GM12878 (cell line): ENCODE data around the gene ZNF800. TPM values are rescaled to one million over a fixed set of nuclear protein-coding genes. Genes with fewer than 3 reads are reported as not detected.
A peak's percentile ranks its signal among the peaks of the same experiment; 100 is the strongest.

ENCODE experiments used
- ATAC-seq: fragments of 200-7000 bp; cut with Tn5 transposase; 3 replicates; pipeline ENCODE4 v1.9.1; 2020; ENCODE audit warnings: mild to moderate bottlenecking, moderate library complexity
- BruUV-seq: library from RNA; stranded (reverse); fragments of 400-500 nt; replicated peaks from 2 replicates; lab custom pipeline; 2021; lab: Mats Ljungman, UMichigan
- CTCF ChIA-PET: fragments of 300-600 bp; sonication (Branson Sonifier 250); formaldehyde crosslinking; extraction: SDS; loops from one replicate; lab custom pipeline; 2021; ENCODE audit warnings: inconsistent platforms; lab: Yijun Ruan, JAX
- POLR2A ChIA-PET: fragments of 350-600 bp; formaldehyde crosslinking; extraction: SDS; loops from one replicate; lab custom pipeline; 2021; ENCODE audit warnings: inconsistent platforms; lab: Charles Lee
- RAD21 ChIA-PET: fragments of 300-600 bp; sonication (Branson Sonifier 250); formaldehyde crosslinking; loops from one replicate; lab custom pipeline; 2023; ENCODE audit warnings: antibody characterized with exemption; ENCODE audit not compliant: unreplicated experiment; lab: Charles Lee
- SMC1A ChIA-PET: fragments of 300-600 bp; sonication (Branson Sonifier 250); formaldehyde crosslinking; loops from one replicate; lab custom pipeline; 2023; ENCODE audit not compliant: unreplicated experiment, uncharacterized antibody; lab: Charles Lee
- DNase-seq: peaks from one replicate; pipeline ENCODE4 v3.0.0-alpha.2; 2011; ENCODE audit warnings: low read depth, low spot score
- FAIRE-seq: peaks from 3 replicates; lab custom pipeline; 2011; peaks lifted over from hg19 to GRCh38; lab: Jason Lieb, UNC
- H2AFZ ChIP-seq: 2 replicates; pipeline ENCODE4 v1.6.0; 2011; ENCODE audit warnings: low read depth, low read length, control low read depth; ENCODE audit not compliant: control insufficient read depth
- H3K27ac ChIP-seq: 2 replicates; pipeline ENCODE4 v1.5.1; 2011; ENCODE audit warnings: control low read depth; ENCODE audit not compliant: control insufficient read depth, insufficient read depth
- H3K27me3 ChIP-seq, 2 experiments: replicated peaks in 1 of 2; 2 replicates each; pipeline versions ENCODE4 v1.6.0 to v1.6.1; 2011; ENCODE audit warnings: low read length in 1 of 2; ENCODE audit not compliant: control insufficient read depth in 2 of 2, insufficient read depth in 2 of 2
- H3K36me3 ChIP-seq, 2 experiments: 2 replicates each; pipeline ENCODE4 v1.5.1; 2011; ENCODE audit warnings: low read length in 1 of 2; ENCODE audit not compliant: control insufficient read depth in 2 of 2, insufficient read depth in 2 of 2
- H3K4me1 ChIP-seq: 2 replicates; pipeline ENCODE4 v1.6.1; 2011; ENCODE audit warnings: mild to moderate bottlenecking, low read length, moderate library complexity, mixed read lengths; ENCODE audit not compliant: control insufficient read depth, insufficient read depth
- H3K4me2 ChIP-seq: 2 replicates; pipeline ENCODE4 v1.6.0; 2011; ENCODE audit warnings: control low read depth; ENCODE audit not compliant: control insufficient read depth, insufficient read depth
- H3K4me3 ChIP-seq: fragments of 200-600 bp; sonication (generic); 2 replicates; pipeline ENCODE4 v1.5.1; 2016
- H3K79me2 ChIP-seq: 2 replicates; pipeline ENCODE4 v1.6.0; 2011; ENCODE audit warnings: low read length; ENCODE audit not compliant: control insufficient read depth, insufficient read depth
- H3K9ac ChIP-seq: 2 replicates; pipeline ENCODE4 v1.8.0; 2011; ENCODE audit warnings: low read length, control low read depth, mixed read lengths; ENCODE audit not compliant: control insufficient read depth, insufficient read depth
- H3K9me3 ChIP-seq: replicated peaks from 3 replicates; pipeline ENCODE4 v1.5.1; 2011; ENCODE audit warnings: mild to moderate bottlenecking, low read length; ENCODE audit not compliant: control insufficient read depth, insufficient read depth
- H4K20me1 ChIP-seq: 2 replicates; pipeline ENCODE4 v1.6.0; 2011; ENCODE audit not compliant: control insufficient read depth, insufficient read depth
- BCLAF1 ChIP-seq: fragments of 450-650 bp; IDR thresholded peaks from 2 replicates; pipeline ENCODE4 v1.6.1; 2017; ENCODE audit warnings: antibody characterized with exemption, mild to moderate bottlenecking, moderate library complexity
- HDGF ChIP-seq: fragments of 450-650 bp; IDR thresholded peaks from 2 replicates; pipeline ENCODE4 v1.6.1; 2016; ENCODE audit warnings: antibody characterized with exemption
- MEF2A ChIP-seq: IDR thresholded peaks from 2 replicates; pipeline ENCODE4 v1.6.1; 2011; ENCODE audit warnings: low read depth, mild to moderate bottlenecking, low read length, moderate library complexity; ENCODE audit not compliant: insufficient read depth
- PAX8 ChIP-seq: fragments of 450-650 bp; IDR thresholded peaks from 2 replicates; pipeline ENCODE4 v1.6.1; 2017; ENCODE audit warnings: mild to moderate bottlenecking, moderate library complexity
- RAD51 ChIP-seq: fragments of 450-650 bp; IDR thresholded peaks from 2 replicates; pipeline ENCODE4 v1.6.1; 2016; ENCODE audit warnings: moderate library complexity, mild to moderate bottlenecking, inconsistent platforms
- SREBF2 ChIP-seq: IDR thresholded peaks from 2 replicates; pipeline ENCODE4 v1.6.1; 2012; ENCODE audit warnings: mild to moderate bottlenecking, low read length
- YBX1 ChIP-seq: fragments of 450-650 bp; IDR thresholded peaks from 2 replicates; pipeline ENCODE4 v1.6.1; 2016; ENCODE audit warnings: antibody characterized with exemption
- ZNF274 ChIP-seq: IDR thresholded peaks from one replicate; pipeline ENCODE4 v1.8.0; 2011; ENCODE audit not compliant: insufficient read length, insufficient read depth
- WGBS: methylation state at CpG from one replicate; pipeline ENCODE4 v1.1.6; 2016; ENCODE audit warnings: low lambda C conversion rate; ENCODE audit not compliant: insufficient replicate concordance, insufficient coverage; ENCODE audit errors: missing lambda C conversion rate; 5-methylcytosine and 5-hydroxymethylcytosine counted together
- in situ Hi-C: fragments of 300-500 bp; cut with MboI; formaldehyde crosslinking; loops from 9 replicates; pipeline ENCODE4 v1.14.3; 2018; ENCODE audit warnings: mixed read lengths
- intact Hi-C: fragments of 100-400 bp; cut with micrococcal nuclease; formaldehyde crosslinking; loops from one replicate; pipeline ENCODE4 v1.14.2; 2022; ENCODE audit not compliant: unreplicated experiment
- polyA plus RNA-seq, 11 experiments: library from polyadenylated mRNA; depleted of rRNA in 4 of 11; unstranded in 6 of 11; stranded (reverse) in 5 of 11; fragments of >200 nt; fragmentation: Nextera tagmentation in 4 of 11; fragmentation: Illumina TruSeq in 1 of 11; extraction: Ambion mirVana in 4 of 11; extraction: Trizol in 1 of 11; gene quantifications; 1 replicate in 1 of 11; 2 replicates in 10 of 11; pipeline versions ENCODE4 v1.2.1 to v1.2.3, GENCODE V29; 2011 to 2016; ENCODE audit warnings: inconsistent platforms in 2 of 11, missing spikeins in 2 of 11, low read depth in 1 of 11
- total RNA-seq, 4 experiments: library from RNA; depleted of rRNA in 3 of 4; stranded (reverse); fragments of >200 nt in 3 of 4; fragmentation: Illumina TruSeq in 1 of 4; extraction: Trizol in 1 of 4; gene quantifications; 2 replicates each; pipeline versions ENCODE4 v1.2.1 to v1.2.3, GENCODE V29; 2013 to 2021
- TF ChIP-seq, protein P1 (sequence below): fragments of 450-650 bp; IDR thresholded peaks from 2 replicates; pipeline ENCODE4 v1.6.1; 2016; ENCODE audit warnings: mild to moderate bottlenecking
- TF ChIP-seq, protein P2 (sequence below): fragments of 450-650 bp; IDR thresholded peaks from 2 replicates; pipeline ENCODE4 v1.6.1; 2018; ENCODE audit warnings: mild to moderate bottlenecking, low read depth, moderate library complexity; ENCODE audit not compliant: partially characterized antibody

Gene ZNF800
- total and polyA plus RNA-seq, 10 of the 15 experiments (the other 5 are each of a cell fraction or from before 2014, with no cell fraction given) = 6.8 to 33.9 (median 23.8) TPM

GRCh38 chr7:127418459-127418858 lies 26.0 kb upstream of the ZNF800 start:
- FAIRE-seq (no peak), ATAC-seq (no peak), DNase-seq (no peak)
- no peaks in the 10 kb centered on the region for H3K36me3 ChIP-seq
- H3K4me1 ChIP-seq = peaks cover 23% of the 10 kb centered on the region
- no peaks in the 10 kb centered on the region for H3K27me3 ChIP-seq
- POLR2A ChIA-PET = no interaction called here
- no peaks in the 10 kb centered on the region for H3K79me2 ChIP-seq
- TF ChIP-seq ZNF274 (no peak), SREBF2 (no peak), PAX8 (no peak), YBX1 (no peak), HDGF (0 out of 2 replicates have a peak, but pooled peaks have one; percentile 78), RAD51 (no peak)
- no peaks in the 10 kb centered on the region for H3K9me3 ChIP-seq
- intact Hi-C loops (no loop called here), in situ Hi-C loops (no loop called here)
- H2AFZ ChIP-seq = no peak overlapping the region
- no peak overlapping the region for H3K4me2 ChIP-seq
- SMC1A ChIA-PET = no interaction called here
- H3K27ac ChIP-seq = no peak overlapping the region
- no peak overlapping the region for H3K9ac ChIP-seq
- H3K4me3 ChIP-seq = no peak overlapping the region
- BruUV-seq = no TSS peak
- no peaks in the 10 kb centered on the region for H4K20me1 ChIP-seq
- RAD21 ChIA-PET = no interaction called here
- 49% methylated on average over 2 of the region's 2 CpGs for WGBS
- CTCF ChIA-PET = interaction anchor here (1.5 kb wide), 1 partner anchor 29 kb away, joined by 6 read pairs; no protein-coding TSS in a partner anchor

DNA sequence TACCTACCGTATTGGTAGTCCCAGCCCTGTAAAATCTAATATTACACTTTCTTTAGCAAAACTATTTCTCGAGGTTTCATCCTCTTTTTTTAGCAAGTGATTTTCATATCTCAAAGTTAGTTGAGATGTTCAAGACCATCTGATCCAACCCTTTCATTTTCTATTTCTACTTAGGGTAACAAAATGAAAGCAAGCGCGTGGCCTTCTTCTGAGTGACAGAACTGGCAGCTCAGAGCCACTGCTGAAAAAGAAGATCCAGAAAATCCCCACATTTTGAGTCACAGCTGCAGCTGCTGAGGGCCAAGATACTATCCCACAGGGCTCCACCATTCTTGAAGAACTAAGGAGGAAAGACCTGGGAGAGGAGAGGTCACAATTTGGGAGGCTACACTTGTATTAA lies 24.8 kb upstream of the ZNF800 start:
- no TSS peak for BruUV-seq
- H3K9ac ChIP-seq = no peak overlapping the region
- POLR2A ChIA-PET = interaction anchor here (0.6 to 1.7 kb wide), 3 partner anchors 13 to 1954 kb away, joined by 3 to 7 read pairs (median 5); no protein-coding TSS in a partner anchor
- no peak for TF ChIP-seq BCLAF1
- TF ChIP-seq, protein P1, sequence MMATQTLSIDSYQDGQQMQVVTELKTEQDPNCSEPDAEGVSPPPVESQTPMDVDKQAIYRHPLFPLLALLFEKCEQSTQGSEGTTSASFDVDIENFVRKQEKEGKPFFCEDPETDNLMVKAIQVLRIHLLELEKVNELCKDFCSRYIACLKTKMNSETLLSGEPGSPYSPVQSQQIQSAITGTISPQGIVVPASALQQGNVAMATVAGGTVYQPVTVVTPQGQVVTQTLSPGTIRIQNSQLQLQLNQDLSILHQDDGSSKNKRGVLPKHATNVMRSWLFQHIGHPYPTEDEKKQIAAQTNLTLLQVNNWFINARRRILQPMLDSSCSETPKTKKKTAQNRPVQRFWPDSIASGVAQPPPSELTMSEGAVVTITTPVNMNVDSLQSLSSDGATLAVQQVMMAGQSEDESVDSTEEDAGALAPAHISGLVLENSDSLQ = peak; percentile 92
- TF ChIP-seq ZNF274 = no peak
- TF ChIP-seq, protein P2, sequence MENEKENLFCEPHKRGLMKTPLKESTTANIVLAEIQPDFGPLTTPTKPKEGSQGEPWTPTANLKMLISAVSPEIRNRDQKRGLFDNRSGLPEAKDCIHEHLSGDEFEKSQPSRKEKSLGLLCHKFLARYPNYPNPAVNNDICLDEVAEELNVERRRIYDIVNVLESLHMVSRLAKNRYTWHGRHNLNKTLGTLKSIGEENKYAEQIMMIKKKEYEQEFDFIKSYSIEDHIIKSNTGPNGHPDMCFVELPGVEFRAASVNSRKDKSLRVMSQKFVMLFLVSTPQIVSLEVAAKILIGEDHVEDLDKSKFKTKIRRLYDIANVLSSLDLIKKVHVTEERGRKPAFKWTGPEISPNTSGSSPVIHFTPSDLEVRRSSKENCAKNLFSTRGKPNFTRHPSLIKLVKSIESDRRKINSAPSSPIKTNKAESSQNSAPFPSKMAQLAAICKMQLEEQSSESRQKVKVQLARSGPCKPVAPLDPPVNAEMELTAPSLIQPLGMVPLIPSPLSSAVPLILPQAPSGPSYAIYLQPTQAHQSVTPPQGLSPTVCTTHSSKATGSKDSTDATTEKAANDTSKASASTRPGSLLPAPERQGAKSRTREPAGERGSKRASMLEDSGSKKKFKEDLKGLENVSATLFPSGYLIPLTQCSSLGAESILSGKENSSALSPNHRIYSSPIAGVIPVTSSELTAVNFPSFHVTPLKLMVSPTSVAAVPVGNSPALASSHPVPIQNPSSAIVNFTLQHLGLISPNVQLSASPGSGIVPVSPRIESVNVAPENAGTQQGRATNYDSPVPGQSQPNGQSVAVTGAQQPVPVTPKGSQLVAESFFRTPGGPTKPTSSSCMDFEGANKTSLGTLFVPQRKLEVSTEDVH = no peak
- peak; percentile 43; the same call in 1 of the 2 replicates for TF ChIP-seq MEF2A

More for the DNA sequence above, 24.8 kb upstream of the ZNF800 start:
- Histone ChIP-seq H3K9me3 (no peaks in the 10 kb centered on the region), H3K36me3 (no peaks in the 10 kb centered on the region), H2AFZ (peak overlapping the region; percentile 61), H3K79me2 (no peaks in the 10 kb centered on the region), H3K4me2 (peak overlapping the region; percentile 33; the same call in 1 of the 2 replicates), H3K4me3 (peak overlapping the region; percentile 33; the same call in 1 of the 2 replicates), H3K4me1 (peaks cover 24% of the 10 kb centered on the region), H4K20me1 (no peaks in the 10 kb centered on the region), H3K27ac (0 out of 2 replicates have a peak overlapping the region, but pooled peaks have one; percentile 2), H3K27me3 (no peaks in the 10 kb centered on the region)
- peak; percentile 35 for FAIRE-seq
- ChIA-PET CTCF (interaction anchor here (1.3 to 1.5 kb wide), 2 partner anchors 30 to 69 kb away, joined by 3 to 6 read pairs; no protein-coding TSS in a partner anchor), RAD21 (interaction anchor here (0.7 to 1.2 kb wide), 4 partner anchors 13 to 39 kb away, joined by 3 to 4 read pairs (median 3); no protein-coding TSS in a partner anchor), SMC1A (interaction anchor here (0.6 to 1.5 kb wide), 8 partner anchors 9 to 35 kb away, joined by 3 to 8 read pairs (median 3); partner anchors contain the start of gene ZNF800)
- ATAC-seq = peak; percentile 78
- DNase-seq = peak; percentile 21
- intact Hi-C loops (no loop called here), in situ Hi-C loops (no loop called here)
- 15% methylated on average over 4 of the region's 4 CpGs for WGBS
